ENCODE data around the gene LIPT2.

- TF ChIP-seq, protein P1, sequence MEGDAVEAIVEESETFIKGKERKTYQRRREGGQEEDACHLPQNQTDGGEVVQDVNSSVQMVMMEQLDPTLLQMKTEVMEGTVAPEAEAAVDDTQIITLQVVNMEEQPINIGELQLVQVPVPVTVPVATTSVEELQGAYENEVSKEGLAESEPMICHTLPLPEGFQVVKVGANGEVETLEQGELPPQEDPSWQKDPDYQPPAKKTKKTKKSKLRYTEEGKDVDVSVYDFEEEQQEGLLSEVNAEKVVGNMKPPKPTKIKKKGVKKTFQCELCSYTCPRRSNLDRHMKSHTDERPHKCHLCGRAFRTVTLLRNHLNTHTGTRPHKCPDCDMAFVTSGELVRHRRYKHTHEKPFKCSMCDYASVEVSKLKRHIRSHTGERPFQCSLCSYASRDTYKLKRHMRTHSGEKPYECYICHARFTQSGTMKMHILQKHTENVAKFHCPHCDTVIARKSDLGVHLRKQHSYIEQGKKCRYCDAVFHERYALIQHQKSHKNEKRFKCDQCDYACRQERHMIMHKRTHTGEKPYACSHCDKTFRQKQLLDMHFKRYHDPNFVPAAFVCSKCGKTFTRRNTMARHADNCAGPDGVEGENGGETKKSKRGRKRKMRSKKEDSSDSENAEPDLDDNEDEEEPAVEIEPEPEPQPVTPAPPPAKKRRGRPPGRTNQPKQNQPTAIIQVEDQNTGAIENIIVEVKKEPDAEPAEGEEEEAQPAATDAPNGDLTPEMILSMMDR (IDR thresholded peaks at IDR 0.05) = no peak
- no peak for TF ChIP-seq EZH2 (IDR thresholded peaks at IDR 0.05; ENCODE audit: borderline replicate concordance, insufficient read depth, low read depth, low read length, poor library complexity, severe bottlenecking)
Observed at GRCh38 chr11:74460481-74461154, 32.9 kb downstream of the LIPT2 start.
